A549 treated with CORT108297 at 1 μM for 4 hours (cell line): Measurements from ENCODE around the gene NDC1. TPM values are rescaled to one million over a fixed set of nuclear protein-coding genes. Genes with fewer than 3 reads are reported as not detected.

Experiments
- total RNA-seq: library from RNA; stranded (reverse); fragments of 200-300 nt; extraction: Qiagen RNA extraction; gene quantifications from 5 replicates; pipeline ENCODE4 v1.2.3, GENCODE V29; 2022

NDC1 gene
- total RNA-seq = 22.4 to 26.4 TPM (median 24.6 TPM) in 5 replicates

GRCh38 chr1:53837924-53838653 is at the start of gene NDC1:
NDC1 (minus strand) TSS chr1:53838296; CDS start chr1:53838261, 35 bp downstream.

DNA sequence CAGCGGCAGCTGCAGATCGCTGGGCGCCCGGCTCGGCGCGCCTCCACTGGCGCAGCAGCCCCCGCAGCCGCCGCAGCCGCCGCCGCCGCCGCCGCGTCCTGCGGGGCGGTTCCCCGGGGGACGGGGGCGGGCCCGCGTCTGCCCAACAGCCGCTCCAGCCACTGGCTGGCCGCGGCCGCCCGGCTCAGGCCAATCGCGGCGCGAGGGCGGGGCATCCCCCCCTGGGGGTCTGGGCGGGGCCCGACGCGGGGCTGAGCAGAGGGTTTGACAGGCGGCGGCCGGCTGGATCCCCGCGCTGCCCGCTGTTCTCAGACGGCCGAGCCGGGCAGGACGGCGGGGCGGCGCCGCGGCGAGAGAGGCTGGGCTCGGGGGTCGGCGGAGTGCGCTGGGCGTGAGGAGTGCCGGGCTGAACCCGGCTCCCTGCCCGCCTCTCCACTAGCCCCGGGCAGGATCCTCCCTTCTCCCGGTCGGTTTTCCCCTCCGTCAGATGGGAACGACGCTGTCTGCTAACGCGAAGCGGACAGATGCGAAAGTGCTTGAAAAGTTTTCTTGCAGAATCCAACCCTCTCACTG is 98.9 kb downstream of the NDC1 start, which contains the start of gene GLIS1:
GLIS1 (minus strand) TSS at position 56 of the 573 bp plus-strand sequence. CDS start 1,100 bp downstream, outside the sequence.

Other genes with a start within 250 kb of the NDC1 start
- gene GLIS1, start 99.1 kb downstream of the NDC1 start, total RNA-seq = 0.05 to 0.08 TPM (median 0.07 TPM) in 3 of 5 replicates, not detected in the others
- gene YIPF1, start 51.5 kb upstream of the NDC1 start, total RNA-seq = 12.4 to 14.0 TPM (median 12.8 TPM) in 5 replicates
- gene DIO1, start 55.9 kb upstream of the NDC1 start, total RNA-seq = 0.09 TPM in 1 of 5 replicates, not detected in the others
- 26.3 to 40.4 TPM (median 26.8 TPM) in 5 replicates for gene IFT25, start 107.4 kb upstream of the NDC1 start, total RNA-seq
- 25.4 to 27.9 TPM (median 27.3 TPM) in 5 replicates for gene LRRC42, start 108.1 kb upstream of the NDC1 start, total RNA-seq
- not detected in 5 replicates for gene LDLRAD1, start 179.9 kb upstream of the NDC1 start, total RNA-seq
- gene TMEM59, start 214.9 kb upstream of the NDC1 start, total RNA-seq = 113 to 131 TPM (median 121 TPM) in 5 replicates
- gene TCEANC2, start 215.3 kb upstream of the NDC1 start, total RNA-seq = 2.1 to 2.7 TPM (median 2.1 TPM) in 5 replicates